ENCODE measurements around the gene PRDM4.
A peak's percentile ranks its signal among the peaks of the same experiment; 100 is the strongest.

DNA sequence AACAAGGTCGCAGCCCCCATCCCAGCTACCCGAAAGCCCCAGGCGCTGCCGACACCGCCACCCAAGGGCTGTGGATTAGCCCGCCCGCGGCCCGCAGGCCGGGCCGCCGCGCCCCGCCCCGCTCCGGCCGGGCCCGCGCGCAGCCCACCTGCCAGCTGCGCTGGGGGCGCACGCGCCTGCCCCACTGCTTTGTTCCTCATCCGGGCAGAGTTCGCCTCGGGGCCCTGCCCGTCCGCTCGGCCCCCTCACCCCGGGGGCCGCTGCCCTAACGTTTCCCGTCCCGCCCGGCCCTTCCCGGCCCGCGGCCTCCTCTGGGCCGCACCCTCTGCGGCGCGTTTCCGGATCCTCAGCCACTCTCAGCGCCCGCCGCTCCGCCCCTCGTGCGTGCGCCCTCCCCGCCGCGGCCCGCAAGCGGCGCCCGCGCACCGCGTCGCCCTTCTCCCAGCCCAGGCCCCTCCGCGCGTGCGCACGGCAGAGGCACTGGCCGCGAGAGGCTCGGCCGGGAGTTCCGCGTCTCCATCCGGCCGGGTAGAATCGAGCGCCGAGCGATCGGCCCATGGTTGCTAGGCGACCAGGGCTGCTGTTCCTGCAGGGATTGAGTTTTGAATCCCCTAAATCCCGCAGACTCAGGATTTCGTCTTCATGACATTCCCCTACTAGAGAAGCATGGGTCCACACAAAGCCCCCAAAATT lies at the start of gene PRDM4:
- TF ChIP-seq, protein P1, sequence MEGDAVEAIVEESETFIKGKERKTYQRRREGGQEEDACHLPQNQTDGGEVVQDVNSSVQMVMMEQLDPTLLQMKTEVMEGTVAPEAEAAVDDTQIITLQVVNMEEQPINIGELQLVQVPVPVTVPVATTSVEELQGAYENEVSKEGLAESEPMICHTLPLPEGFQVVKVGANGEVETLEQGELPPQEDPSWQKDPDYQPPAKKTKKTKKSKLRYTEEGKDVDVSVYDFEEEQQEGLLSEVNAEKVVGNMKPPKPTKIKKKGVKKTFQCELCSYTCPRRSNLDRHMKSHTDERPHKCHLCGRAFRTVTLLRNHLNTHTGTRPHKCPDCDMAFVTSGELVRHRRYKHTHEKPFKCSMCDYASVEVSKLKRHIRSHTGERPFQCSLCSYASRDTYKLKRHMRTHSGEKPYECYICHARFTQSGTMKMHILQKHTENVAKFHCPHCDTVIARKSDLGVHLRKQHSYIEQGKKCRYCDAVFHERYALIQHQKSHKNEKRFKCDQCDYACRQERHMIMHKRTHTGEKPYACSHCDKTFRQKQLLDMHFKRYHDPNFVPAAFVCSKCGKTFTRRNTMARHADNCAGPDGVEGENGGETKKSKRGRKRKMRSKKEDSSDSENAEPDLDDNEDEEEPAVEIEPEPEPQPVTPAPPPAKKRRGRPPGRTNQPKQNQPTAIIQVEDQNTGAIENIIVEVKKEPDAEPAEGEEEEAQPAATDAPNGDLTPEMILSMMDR (IDR thresholded peaks at IDR 0.05) = peak in 3 of 4 experiments; percentile 33 to 66 (median 64)
- peak; percentile 88 to 96 for TF ChIP-seq POLR2A (IDR thresholded peaks at IDR 0.05)
